GM12872 (cell line): ENCODE data around the gene PAOX.

Source experiments
- TF ChIP-seq, protein P1 (sequence below): IDR thresholded peaks from 3 replicates; pipeline ENCODE4 v1.5.1; 2011; ENCODE audit warnings: low read depth, mild to moderate bottlenecking, low read length, moderate library complexity; ENCODE audit not compliant: insufficient read depth

Gene PAOX

DNA sequence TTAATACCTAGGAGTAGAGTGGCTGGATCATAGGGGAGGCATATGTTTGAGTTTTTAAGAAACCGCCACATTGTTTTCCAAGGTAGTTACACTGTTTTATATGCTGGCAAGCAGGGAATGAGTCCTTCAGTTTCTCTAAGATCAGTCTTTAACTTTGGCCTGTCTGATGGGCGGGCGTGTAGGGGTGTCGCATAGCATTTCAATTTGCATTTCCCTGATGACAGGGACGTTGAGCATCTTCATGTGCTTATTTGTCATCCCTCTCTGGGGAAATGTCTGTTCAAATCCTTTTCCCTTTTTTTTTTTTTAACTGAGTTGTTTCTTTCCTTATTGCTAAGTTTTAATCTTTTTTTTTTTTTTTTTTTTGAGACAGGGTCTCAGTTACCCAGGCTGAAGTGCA lies 24.7 kb downstream of the PAOX start:
- TF ChIP-seq, protein P1, sequence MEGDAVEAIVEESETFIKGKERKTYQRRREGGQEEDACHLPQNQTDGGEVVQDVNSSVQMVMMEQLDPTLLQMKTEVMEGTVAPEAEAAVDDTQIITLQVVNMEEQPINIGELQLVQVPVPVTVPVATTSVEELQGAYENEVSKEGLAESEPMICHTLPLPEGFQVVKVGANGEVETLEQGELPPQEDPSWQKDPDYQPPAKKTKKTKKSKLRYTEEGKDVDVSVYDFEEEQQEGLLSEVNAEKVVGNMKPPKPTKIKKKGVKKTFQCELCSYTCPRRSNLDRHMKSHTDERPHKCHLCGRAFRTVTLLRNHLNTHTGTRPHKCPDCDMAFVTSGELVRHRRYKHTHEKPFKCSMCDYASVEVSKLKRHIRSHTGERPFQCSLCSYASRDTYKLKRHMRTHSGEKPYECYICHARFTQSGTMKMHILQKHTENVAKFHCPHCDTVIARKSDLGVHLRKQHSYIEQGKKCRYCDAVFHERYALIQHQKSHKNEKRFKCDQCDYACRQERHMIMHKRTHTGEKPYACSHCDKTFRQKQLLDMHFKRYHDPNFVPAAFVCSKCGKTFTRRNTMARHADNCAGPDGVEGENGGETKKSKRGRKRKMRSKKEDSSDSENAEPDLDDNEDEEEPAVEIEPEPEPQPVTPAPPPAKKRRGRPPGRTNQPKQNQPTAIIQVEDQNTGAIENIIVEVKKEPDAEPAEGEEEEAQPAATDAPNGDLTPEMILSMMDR = no peak

DNA sequence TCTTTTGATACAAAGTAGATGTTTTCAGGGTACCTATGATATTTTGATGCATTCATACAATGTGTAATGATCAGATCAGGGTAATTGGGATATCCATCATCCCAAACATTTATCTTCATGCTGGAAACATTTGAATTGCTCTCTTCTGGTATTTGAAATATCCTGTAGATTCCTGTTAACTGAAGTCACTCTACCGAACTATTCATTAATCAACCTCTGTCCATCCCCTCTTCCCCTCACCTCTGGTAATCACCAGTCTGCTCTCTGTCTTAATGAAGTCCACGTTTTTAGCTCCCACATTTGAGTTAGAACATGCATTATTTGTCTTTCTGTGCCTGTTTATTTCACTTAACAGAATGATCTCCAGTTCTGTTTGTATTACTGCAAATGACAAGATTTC lies 26.2 kb downstream of the PAOX start:
- TF ChIP-seq, protein P1 = no peak

DNA sequence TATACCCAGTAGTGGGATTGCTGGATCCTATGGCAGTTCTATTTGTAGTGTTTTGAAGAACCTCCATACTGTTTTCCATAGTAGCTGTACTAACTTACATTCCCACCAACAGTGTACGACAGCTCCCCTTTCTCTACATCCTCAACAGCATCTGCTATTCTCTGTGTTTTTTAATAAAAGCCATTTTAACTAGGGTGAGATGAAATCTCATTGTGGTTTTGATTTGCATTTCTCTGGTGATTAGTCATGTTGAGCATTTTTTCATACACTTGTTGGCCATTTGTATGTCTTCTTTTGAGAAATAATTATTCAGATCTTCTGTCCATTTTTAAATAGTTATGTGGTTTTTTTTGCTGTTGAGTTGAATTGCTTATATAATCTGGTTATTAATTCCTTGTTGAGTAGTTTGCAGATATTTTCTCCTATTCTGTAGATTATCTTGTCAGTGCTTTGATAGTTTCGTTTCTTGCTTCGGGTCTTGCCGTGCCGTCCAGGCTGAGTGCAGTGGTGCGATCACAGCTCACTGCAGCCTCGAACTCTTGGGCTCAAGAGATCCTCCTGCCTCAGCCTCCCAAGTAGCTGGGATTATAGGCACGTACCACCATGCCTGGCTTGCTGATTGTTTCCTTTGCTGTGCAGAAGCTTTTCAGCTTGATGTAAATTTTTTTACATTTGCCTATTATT lies 26.9 kb downstream of the PAOX start:
- TF ChIP-seq, protein P1 = no peak

DNA sequence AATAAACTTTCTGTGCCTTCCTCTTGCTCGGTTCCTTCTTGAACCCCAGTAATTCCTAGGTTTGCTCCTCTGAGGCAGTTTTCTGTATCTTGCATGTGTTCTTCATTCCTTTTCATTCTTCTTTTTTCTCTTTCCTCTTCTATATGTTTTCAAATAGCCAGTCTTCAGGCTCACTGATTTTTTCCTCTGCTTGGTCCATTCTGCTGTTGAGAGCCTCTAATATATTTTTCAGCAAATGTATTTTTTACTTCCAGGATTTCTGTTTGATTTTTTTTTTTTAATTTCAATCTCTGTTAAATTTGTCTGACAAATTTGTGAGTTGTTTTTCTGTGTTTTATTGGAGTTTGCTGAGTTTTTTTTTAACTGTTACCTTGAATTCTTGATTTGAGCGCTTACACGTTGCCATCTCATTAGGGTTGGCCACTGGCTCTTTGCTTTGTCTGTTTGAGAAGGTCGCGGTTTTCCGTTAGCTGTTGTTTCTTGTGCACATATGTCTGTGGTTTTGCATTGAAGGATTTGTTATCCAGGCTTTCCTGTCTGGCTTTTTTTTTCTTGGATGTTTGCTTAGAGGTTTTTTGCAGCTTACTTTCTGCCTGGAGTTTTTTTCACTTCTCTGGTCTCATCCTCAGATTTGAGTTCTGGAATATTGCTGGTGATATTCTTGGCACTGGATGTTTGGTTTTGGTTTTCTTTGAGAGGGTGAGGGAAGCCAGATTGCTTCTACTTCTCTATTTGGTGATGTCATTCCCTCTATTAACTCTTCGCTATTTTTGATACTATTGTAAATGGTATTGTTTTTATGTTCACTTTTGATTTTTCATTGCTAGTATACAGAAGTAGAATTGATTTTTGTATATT lies 32.7 kb downstream of the PAOX start:
- TF ChIP-seq, protein P1 = no peak

DNA sequence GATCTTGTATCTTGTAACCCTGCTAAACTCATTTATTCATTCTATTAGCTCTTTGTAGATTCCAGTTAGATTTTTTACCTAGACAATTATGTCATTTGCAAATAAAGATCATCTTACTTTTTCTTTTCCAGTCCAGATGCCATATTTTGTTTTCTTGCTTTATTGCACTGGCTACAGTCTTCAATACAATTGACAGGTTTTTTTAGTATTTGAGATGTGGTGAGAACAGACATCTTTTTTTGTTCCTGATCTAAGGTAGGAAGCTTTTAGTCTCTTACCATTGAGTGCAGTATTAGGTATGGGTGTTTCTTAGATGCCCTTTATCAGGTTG lies 33.3 kb downstream of the PAOX start:
- TF ChIP-seq, protein P1 = no peak

DNA sequence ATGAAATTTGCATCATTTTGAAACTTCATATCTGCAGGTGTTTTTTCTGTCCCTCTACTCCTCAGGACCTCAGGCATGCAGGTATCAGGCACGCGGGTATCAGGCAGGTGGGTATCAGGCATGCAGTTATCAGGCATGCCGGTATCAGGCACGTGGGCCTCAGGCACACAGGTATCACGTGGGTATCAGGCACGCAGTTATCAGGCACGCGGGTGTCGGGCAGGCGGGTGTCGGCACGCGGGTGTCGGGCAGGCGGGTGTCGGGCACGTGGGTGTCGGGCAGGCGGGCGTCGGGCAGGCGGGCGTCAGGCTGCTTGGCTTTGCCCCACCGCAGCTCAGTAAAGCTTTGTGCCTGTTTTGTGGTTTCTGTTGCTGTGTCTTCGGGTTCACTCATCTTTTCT lies 36.7 kb downstream of the PAOX start:
- TF ChIP-seq, protein P1 = no peak

DNA sequence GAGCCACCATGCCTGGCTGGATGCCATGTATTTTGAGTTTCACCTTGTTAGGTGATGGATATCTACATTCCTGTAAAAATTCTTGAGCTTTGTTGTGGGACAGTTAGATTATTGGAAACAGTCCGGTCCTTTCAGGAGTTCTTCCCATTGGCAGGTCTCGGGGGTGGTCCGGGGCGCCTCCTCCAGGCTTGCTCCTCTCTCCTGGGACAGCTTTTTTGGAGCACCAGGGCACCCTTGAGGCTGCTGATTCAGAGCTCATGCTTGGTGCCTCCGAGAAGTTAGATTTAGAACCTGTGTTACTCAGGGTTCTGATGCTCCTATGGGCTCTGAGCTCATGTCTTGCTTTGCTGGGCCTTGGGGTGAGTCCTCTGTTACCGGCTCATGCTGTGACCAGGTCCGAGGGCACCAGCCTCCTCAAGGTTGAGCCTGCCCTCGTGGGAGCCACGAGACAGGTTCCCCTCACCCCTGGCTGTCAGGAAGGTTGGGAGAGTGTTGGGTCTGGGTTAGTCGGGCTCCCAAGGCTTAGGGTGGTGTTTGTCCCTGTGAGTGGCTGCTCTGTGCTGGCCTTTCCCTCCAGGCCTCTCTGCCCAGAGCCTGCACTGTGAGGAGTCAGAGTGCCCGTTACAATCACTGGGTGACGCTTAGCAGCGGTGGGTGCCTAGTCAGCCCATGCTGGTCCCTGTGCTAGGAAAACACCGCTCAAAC lies 39.4 kb downstream of the PAOX start:
- TF ChIP-seq, protein P1 = no peak
